Skeletal muscle cell (primary cell): ENCODE data around the gene RWDD4.
A peak's percentile ranks its signal among the peaks of the same experiment; 100 is the strongest.

Experiments used
- DNase-seq: peaks from one replicate; pipeline ENCODE4 v3.0.0-alpha.2; 2010; ENCODE audit warnings: low read depth
- H3K4me3 ChIP-seq: 2 replicates; pipeline ENCODE4 v1.5.1; 2011; ENCODE audit warnings: low read depth, mild to moderate bottlenecking, control low read depth, low read length, moderate library complexity

Gene RWDD4

GRCh38 chr4:183659029-183659871 is at the start of gene RWDD4, which contains the start of gene TRAPPC11:
RWDD4 (minus strand) TSS chr4:183659185; CDS start chr4:183658952, 233 bp downstream.
TRAPPC11 (plus strand) TSS chr4:183659293; CDS start chr4:183663868, 4,575 bp downstream.
- H3K4me3 ChIP-seq = peak within 1 kb of the TSS; percentile 55

DNA sequence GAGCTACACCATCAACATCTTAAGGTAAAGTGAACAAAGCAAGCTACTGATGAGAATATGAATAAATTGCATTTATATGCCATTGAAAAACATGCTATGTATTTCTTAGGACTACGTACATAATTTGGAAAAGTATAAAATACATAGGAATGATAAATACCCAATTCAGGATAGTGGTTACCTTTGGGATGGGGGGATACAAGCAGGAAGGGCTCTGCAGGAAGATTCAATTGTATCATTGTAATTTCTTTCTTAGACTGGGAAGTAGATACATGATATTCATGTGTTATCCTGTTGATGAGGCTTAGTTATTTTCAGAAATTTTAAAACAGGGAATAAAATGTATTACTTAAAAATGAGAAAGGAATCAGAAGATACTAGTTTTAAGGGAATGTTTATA is 43.5 kb upstream of the RWDD4 start:
- no peak overlapping the region for H3K4me3 ChIP-seq
- DNase-seq = no peak

More at GRCh38 chr4:183659029-183659871, at the start of gene RWDD4, which contains the start of gene TRAPPC11:
- DNase-seq = peak; percentile 98

DNA sequence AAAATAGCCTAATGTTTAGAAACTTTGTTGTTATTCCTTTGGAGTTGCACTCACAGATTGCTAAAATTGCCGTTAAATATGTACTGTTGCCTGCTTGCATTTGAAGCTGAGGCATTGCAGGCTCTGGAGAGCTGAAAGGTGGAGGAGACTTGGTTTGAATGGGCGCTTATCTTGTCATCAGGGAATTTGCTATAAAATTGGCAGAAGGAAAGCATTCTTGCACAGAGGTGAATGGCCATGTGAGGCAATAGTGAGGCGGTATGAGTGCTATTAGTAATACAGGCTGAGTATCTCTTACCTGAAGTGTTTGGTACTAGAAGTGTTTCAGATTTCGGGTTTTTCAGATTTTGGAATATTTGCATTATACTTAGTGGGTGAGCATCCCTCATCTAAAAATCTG is 41.4 kb upstream of the RWDD4 start:
- H3K4me3 ChIP-seq = no peak overlapping the region
- DNase-seq = no peak

DNA sequence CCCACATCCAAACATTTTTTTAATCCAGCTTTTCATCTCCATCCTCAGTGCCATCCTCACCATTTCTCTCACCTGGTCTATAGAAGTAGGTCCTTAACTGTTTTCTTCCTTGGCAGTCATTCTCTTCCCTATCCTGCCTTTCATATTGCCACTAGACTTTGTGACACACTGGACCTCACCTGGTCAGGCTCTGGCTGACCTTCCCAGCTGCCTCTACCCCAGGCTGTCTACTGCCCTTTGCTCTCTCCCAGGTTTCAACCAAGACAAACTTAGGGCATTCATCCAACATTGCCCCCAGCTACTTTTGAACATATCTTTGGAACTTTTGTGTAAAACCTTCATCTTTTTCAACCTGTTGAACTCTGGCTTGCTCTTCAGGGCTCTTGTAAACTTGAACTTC is 39.9 kb upstream of the RWDD4 start:
- DNase-seq = no peak
- H3K4me3 ChIP-seq = no peak overlapping the region

DNA sequence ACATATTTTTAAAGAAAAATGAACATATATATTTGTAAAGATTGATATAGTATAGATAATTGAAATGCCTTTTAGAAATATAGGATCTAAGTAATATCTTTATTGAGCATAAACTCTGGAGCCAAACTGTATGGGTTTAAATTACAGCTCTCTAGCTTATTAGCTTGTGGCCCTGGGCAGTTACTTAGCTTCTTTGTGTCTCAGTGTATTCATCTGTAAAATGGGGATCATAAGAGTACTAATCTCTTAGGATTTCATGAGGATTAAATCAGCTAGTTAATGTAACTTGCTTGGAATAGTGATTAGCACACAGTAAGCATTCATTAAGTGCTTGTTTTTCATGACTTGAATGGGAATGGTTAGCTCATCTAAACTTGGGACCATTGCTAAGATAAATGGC is 32.9 kb upstream of the RWDD4 start:
- H3K4me3 ChIP-seq = no peak overlapping the region

DNA sequence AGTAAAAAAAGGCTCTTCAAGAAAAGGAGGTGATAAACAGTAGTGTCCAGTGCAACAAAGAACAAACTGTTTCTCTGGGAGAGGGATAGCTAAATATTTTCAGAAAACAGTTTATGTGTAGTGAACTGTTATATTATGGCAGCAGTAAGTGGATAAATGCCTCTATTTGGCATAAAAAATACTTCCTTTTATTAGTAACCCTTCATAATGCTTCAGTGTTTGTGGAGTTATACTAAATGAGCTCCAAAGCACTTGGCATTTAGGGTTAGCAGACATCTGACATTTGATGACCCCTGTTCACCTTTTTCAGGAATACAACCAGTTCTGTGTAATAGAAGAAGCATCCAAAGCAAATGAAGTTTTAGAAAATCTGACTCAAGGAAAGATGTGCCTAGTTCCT is 32.0 kb upstream of the RWDD4 start:
- H3K4me3 ChIP-seq = no peak overlapping the region
- DNase-seq = no peak

More for the DNA sequence above, 32.9 kb upstream of the RWDD4 start:
- no peak for DNase-seq

DNA sequence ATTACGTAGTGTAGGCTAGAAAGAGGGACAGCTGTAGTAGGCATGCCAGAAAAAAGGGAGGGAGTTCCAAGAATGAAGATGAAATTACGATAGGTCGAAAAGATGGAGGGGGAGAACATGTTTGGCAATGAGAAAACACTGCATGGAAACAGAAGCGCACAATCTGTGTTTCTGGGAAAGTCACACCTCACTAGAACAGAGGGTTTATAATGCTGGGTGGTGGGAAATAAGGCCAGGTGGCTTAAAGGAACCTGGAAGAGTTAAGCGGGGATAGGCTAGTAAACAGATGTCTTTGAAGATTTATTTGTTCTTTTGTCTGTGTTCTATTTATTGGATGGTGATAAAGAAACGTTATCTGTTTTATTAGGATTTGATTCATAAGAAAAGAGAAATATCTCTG is 29.2 kb upstream of the RWDD4 start:
- H3K4me3 ChIP-seq = no peak overlapping the region
- no peak for DNase-seq

DNA sequence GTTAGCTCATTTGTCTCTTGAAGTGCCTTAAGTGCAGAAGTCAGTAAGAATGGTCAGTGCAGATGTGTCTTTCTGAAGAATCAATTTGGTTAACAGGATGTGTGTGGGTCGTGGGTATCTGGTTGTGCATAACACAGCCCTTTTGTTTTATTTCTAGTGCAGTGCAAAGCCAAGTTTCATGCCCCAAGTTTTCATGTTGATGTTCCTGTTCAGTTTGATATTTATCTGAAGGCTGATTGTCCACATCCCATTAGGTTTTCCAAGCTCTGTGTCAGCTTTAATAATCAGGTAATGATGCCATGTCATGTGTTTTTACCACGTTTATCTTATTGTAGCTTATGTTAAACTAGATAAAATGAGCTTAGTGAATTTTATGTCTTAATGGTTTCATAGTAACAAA is 27.5 kb upstream of the RWDD4 start:
- no peak overlapping the region for H3K4me3 ChIP-seq
- no peak for DNase-seq

DNA sequence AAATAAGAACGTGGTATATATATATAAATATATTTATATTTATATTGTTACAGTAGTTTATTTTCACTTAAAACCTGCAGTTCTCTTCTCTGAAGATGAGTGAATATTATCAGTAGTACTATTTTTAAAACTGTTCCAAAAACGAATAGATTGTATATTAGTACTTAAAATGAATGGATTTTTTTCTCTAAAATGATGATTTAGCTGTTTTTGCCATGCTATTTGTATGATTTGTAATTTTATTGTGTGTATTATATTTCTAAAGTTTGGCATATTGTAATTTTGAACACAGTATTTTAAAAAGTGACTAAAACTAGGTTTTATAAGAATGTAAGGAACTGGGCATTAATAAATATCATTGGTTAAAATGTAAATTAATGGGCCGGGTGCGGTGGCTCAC is 22.1 kb upstream of the RWDD4 start:
- DNase-seq = no peak
- H3K4me3 ChIP-seq = no peak overlapping the region

DNA sequence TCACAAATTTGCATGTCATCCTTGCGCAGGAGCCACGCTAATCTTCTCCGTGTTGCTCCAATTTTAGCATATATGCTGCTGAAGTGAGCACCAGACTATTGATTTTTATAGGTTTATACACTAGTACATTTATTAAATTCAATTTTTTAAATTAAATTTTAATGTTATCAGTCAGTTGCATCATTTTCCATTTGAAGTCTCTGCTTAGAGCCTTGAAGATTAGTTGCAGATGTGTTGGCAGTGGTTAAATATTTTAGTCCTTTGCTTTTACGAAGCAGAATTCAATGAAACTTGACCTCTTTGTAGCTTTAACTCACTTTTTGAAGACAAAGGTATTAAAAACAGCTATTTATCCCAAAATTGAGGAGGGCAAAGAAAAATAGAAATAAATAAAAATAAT is 16.6 kb upstream of the RWDD4 start:
- H3K4me3 ChIP-seq = no peak overlapping the region
- DNase-seq = no peak

DNA sequence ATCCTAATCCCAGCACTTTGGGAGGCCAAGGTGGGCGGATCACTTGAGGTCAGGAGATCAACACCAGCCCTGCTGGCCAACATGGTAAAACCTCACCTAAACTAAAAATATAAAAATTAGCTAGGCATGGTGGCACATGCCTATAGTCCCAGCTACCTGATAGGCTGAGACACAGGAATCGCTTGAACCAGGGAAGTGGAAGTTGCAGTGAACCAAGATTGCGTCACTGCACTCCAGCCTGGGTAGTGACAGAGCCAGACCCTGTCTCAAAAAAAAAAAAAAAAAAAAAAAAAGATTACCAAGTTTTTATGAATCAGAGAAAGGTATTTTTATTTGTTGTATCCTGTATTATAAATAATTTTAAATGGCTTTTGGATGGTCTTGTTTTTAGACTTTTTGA is 15.2 kb upstream of the RWDD4 start:
- no peak for DNase-seq
- no peak overlapping the region for H3K4me3 ChIP-seq

GRCh38 chr4:183670960-183671555 is 12.1 kb upstream of the RWDD4 start:
- DNase-seq = no peak
- no peak overlapping the region for H3K4me3 ChIP-seq

DNA sequence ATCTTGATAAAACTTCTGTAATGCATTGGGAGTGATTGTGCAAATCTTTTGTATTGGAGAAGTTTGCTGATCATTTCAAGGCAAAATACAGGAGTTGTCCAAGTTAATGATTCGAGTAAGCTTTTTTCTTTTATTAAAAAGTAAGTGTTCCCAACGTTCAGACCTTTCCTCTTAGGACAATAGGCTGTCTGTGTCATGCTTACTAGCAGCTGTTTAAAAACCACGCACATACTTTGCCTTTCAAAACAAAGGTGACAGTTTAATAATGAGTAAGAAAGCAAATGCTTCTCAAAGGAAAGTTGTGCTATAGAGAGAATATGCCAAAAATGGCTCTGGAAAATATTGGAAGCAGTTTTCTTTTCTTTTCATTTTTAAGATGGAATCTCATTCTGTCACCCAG is 11.3 kb upstream of the RWDD4 start:
- no peak overlapping the region for H3K4me3 ChIP-seq
- DNase-seq = no peak

DNA sequence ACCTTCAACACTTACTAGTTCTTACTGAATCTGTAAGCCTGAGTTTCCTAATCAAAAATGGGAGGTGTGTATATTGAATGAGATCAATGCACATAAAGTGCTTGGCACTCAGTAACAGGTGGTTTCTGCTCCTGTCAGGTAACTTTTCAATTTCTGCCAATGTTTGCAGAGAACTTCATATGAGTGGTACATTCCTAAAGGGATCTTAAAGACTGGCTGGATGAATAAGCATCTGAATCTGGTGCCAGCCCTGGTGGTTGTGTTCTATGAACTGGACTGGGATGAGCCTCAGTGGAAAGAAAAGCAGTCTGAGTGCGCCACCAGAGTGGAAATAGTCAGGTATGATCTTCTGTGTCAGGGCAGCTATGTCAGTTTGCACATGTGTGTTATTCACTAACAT is 7.1 kb upstream of the RWDD4 start:
- no peak overlapping the region for H3K4me3 ChIP-seq
- DNase-seq = no peak

- DNase-seq = no peak
- H3K4me3 ChIP-seq = peak overlapping the region; percentile 55
Observed at GRCh38 chr4:183659872-183660242, 872 bp upstream of the RWDD4 start.

GRCh38 chr4:183658362-183659028 is 490 bp downstream of the RWDD4 start:
- DNase-seq = no peak
- peak overlapping the region; percentile 55 for H3K4me3 ChIP-seq

- peak overlapping the region; percentile 55 for H3K4me3 ChIP-seq
- DNase-seq = no peak
Observed at GRCh38 chr4:183657564-183657963, 1.4 kb downstream of the RWDD4 start.

DNA sequence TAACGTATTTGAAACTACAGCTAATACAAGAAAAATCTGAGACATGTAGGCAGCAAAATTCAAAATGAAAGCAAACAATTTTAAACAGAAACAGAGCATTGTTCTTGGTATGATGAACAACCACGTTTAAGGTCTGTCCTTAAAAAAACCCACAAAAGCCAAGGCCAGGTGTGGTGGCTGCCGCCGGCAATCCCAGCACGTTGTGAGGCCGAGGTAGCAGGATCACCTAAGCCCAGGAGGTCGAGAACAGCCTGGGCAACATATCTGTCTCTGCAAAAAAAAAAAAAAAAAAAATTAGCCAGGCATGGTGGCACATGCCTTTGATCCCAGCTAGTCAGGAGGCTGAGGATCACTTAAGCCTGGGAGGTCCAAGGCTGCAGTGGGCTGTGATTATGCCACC is 13.7 kb downstream of the RWDD4 start:
- DNase-seq = no peak
- no peak overlapping the region for H3K4me3 ChIP-seq

- DNase-seq = no peak
- H3K4me3 ChIP-seq = no peak overlapping the region
Observed at GRCh38 chr4:183639291-183639690, 19.7 kb downstream of the RWDD4 start.

DNA sequence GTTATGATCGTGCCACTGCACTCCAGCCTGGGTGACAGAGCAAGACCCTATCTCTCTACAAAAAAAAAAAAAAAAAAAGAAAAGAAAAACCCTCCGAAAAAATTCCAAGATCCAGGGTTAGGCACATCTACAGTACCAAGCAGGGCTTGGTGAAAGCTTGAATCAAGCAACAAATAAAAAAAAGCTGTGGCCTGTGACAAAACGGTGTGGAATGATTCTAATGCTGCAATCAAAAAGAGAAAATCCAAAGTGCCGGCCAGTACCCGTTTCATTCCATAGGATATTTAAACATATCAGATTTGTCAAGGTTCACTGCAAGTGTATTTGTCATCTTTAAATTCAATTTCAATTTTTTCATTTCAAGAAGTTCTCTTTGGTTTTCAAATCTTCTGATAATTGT is 20.5 kb downstream of the RWDD4 start:
- no peak overlapping the region for H3K4me3 ChIP-seq

More for the DNA sequence above, 20.5 kb downstream of the RWDD4 start:
- DNase-seq = no peak
